Measurements from ENCODE around the gene TMEM150C. TPM values are rescaled to one million over a fixed set of nuclear protein-coding genes. Genes with fewer than 3 reads are reported as not detected.

The TMEM150C gene
- 1.8 and 4.0 TPM in 2 replicates for total RNA-seq (2014; rRNA removed; shearing (Covaris generic))

DNA sequence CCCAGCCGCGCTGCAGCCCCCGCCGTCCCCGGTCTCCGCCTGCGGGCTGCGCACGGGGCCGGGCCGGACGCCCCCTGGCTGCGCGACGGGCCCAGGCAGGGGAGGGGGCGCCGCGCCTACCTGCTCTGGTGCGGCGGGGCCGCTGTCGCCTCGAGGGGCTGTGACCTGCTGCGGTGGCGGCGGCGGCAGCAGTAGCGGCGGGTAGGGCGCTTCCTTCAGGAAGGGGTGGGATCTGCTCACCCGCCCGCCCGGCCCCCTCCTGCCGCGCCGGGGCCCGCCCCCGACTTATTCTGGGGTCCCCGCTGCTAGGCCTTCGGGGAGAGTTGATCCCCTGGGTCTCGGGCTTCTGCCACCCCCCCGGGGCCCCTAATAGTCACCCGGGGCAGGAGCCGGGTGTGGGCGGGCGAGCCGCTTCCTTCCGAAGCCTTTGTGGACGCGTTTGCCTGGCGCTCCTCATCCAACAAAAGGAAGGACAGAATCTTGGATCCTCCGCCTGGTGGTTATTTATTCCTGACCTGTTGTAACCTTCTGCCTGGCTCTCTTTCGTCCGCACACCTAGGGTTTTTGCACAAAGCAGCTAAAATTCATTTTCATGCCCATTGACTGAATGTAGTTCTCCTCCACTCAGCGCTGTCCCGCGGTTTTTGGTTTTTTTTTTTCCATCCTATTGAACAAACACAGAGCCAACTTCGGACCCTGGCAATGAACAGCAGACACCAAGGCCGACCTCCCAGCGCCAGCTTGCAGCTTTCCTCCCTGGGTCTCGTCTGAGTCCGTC, at the start of gene TMEM150C:
Gene TMEM150C, minus strand, starts transcription at position 203 of the 778 bp plus-strand sequence. CDS start 57,331 bp downstream, outside the sequence.
- DNase-seq (ENCODE audit: low read depth) = peak; percentile 40

DNA sequence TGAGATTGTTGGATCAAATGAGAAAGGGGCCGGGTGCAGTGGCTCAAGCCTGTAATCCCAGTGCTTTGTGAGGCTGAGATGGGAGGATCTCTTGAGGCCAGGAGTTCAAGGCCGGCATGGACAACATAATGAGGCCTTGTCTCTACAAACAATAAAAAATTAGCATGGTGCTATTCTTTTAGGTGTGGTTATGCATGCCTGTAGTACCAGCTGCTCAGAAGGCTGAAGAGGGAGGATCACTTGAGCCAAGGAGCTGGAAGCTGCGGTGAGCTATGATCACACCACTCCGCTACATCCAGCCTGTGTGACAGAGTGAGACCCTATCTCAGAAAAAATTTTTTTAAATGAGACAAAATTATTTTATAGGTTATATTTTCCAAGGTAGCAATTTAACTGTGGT, 49.7 kb upstream of the TMEM150C start:
- DNase-seq (ENCODE audit: low read depth) = no peak

DNA sequence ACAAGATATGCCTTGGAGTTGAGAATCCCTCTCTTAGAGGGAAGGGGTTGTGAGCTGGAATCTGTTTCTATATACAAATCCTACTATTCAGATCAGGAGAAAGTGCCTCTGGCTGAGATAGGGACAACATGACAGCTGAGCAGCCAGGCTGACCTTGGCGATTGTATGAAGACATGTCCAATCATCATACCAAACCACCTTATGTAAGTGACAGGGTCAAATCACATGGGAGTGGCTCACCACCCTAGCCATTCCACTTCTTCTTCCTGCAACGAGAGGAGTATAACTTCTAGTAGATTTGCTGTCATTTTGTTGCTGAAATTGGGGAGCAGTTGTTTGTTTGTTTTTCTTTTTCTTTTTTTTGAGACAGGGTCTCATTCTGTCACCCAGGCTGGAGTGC, 48.3 kb upstream of the TMEM150C start:
- no peak for DNase-seq (ENCODE audit: low read depth)

DNA sequence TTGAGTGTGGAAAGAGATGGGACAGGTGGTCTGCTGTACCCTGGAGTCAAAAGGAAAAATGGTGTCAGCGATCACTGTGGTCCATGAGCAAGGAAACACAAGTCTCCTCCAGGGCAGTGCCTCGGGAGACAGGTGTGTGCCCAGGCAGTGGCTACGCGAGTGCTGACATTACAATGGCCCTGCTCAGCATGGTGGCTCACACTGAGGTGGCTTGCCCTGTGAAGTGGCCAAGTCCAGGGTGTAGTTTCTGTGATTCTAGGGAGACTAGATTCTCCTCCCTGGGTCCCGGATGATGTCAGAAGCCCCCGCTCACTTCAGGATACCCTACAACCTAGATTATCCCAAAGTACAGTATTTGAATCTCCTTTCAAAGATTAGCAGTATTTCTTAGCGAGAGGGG, 44.8 kb upstream of the TMEM150C start:
- DNase-seq (ENCODE audit: low read depth) = no peak

DNA sequence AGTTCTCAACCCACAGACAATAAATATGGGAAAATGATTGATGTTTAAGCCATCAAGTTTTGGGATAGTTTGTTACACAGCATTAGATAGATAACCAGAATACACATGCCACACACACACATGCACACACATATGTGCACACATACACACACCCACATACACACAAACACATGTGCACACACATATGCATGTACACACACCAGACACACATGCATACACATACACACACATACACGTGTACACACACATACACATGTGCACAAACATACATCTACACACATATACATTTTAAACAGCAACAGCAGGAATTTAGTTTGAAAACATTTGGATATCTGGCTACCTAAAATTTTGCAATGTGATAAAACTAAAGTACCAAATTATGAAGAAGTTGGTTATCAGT, 42.7 kb upstream of the TMEM150C start:
- no peak for DNase-seq (ENCODE audit: low read depth)

DNA sequence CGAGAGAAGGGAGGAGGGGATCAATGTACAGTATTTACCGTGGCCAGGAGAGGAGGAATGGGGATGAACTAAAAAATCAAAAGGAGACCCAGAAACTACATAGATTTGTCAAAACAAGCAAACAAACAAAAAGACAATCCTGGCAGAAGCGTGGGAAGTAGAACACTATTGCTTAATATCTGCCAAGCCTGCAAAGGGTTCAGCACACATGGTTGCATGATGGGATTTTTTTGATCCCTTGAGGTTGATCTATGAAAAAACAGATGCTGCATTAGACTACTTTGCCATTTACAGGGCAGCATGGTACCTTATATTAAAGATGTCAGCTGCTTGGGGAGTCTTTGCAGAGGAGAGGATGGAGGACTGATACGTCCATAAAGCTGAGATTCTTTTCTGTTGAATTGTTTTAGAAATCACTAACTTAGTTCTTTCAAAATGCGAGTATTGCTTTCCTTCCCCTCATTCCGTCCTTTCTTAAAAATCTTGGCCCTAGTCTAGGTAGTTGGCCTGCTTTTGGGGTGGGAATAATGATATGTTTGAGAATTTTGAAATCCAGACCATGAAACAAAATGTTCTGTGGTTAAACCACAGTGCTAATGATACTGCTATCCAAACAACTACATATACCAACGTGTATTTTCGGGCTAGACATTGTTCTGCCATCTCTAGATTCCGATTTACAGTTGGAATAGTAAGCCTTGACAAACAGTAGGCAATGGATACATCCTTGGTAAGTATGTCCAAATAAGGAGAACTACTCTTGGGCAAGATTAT, 39.6 kb upstream of the TMEM150C start:
- DNase-seq (ENCODE audit: low read depth) = no peak

DNA sequence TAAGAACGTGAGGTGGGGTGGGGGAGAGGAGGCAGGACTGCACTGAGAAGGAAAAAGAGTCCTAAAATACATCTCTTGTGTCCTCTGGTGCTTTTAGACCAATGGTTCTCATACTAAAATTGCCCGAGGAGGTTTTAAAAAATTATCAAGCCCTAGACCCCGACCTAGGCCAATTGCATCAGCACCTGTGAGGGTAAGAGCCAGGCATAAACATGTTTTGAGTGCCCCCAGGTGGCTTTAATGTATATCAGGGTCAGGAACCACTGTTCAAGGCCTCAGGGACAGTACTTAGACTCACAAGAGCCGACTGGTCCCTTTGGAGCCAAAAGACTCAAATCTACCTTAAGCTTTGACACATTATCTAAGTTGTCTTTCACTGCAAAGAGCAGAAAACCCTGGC, 37.5 kb upstream of the TMEM150C start:
- no peak for DNase-seq (ENCODE audit: low read depth)

DNA sequence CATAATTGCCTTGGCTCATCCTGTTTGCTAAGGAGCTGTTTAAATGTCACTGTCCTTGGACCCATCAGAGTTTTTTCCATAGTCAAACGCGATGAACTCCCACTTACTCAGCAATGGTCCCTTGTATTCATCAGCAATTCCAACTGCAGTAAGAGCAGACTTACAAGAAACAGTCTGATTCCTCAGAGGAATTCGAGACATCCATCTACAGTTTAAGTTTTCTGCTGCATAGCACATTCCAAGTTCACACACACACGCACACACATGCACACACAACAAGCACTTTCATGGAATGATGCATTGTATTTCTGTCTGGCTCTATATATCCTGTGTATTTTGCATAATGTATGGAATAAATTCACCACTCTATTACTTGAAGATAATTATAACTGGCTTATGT, 32.7 kb upstream of the TMEM150C start:
- no peak for DNase-seq (ENCODE audit: low read depth)

DNA sequence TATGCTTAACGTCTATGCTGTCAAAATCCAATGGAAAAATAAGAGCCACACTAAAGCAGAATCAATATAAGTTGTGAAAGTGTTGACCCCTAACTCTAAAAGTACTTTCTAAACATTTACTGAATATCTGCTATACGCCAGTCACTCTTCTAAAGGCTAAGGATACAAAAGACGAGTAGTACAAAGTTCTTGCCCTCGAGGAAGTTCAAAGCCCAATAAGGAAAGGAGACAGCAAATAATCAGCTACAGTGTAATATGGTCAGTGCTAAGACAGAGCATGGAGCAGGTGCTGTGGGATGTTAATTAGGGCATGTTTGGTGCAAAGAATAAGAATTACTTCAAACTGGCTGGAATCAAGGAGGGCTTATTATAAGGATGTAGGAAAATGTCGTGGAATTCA, 31.6 kb upstream of the TMEM150C start:
- no peak for DNase-seq (ENCODE audit: low read depth)

DNA sequence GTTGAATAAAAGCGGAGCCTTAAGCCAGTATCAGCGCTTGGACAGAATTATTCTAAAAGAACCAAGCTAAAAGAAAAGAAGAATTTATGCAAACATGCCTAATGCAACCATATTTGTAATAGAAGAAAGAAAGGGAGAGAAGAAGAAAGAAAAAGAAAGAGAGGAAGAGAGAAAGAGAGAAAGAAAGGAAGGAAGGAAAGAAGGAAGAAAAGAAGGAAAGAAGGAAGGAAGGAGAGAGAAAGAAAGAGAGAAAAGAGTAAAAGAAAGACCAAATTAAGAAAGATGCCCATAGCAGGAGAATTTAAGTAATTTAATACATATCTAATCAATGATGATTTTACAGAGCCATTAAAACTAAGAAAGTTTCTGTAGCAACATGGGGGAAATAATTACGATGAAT, 30.9 kb upstream of the TMEM150C start:
- no peak for DNase-seq (ENCODE audit: low read depth)

DNA sequence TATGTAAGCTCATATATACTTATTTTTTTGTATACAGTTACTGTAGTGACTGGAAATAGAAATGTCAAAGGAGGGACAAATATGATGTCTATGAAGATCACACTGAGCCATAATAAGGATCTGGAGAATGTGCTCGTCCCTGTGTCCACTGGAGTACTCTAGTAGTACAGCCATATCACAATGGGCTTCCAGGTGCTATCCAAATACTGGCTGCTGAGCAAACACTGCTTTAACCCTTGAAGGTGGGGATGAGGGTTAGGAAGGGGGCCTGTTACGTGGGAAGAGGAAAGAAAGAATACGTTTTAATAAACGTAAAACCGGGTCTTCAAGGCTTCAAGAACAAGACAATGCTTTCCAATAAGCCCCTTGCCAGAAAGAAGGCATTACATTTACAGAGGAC, 29.8 kb upstream of the TMEM150C start:
- DNase-seq (ENCODE audit: low read depth) = no peak

DNA sequence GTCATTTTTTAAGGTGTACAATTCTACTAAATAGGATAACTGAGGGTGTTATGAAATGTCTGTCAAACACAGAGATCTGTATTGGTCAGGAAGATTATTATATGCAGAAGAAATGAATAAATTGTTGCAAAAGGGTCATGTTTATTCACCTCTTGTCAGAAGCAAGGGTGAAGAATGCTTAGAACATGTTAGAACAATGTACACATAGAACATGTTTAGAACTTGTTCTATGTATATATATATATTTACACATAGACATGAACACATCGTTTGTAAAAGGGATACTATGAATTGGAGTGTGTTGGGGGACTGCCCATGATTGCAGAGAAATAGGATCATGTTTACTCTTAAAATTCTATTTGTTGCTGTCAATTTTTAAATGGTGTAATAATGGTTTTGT, 28.0 kb upstream of the TMEM150C start:
- no peak for DNase-seq (ENCODE audit: low read depth)

DNA sequence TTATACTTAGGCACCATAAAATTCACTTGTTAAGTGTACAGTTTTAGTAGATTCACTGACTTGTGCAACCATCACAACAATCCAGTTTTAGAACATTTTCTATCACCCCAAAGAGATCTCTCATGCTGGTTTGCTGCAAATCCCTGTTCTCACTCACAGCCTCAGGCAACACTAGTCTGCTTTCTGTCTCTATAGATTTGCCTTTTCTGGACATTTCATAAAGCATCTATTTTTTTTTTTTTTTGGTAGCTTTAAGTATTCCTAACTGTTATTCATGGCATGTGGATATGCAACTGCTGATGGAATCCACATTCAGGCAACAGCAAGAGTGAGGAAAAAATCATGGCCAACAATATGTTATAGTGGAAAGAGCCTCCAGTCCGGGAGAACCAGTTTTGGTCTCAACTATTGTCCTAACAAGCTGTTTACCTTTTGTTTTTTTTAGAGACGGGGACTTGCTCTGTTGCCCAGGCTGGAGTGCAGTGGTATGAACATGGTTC, 27.0 kb upstream of the TMEM150C start:
- no peak for DNase-seq (ENCODE audit: low read depth)

DNA sequence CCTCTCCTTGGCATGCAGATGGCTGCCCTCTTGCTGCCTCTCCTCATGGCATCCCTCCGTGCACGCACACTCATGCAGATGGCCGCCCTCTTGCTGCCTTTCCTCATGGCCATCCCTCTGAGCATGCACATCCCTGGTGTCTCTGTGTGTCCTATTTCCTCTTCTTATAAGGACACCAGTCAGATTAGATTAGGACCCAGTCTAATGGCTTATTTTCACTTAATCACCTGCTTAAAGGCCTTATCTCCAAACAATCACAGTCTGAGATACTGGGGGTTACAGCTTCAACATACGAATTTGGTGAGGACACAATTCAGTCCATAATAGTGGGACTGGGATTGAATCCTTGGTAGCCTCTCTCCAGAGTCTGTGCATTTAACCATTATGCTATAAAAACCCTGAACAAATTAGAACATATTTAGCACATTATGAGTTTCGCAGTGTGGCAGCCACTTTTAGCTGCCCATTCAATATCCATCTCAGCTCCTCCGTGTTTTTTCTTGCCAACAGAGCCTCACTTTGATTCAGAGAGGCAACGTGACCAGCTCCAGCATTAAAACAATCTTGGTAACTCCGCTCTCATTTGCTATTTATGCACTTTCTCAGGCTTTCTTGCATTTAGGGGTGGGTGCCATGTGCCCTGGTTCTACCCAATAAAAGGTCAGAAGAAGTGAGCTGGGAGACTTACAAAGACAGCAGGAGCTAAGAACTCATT, 26.2 kb upstream of the TMEM150C start:
- DNase-seq (ENCODE audit: low read depth) = no peak

DNA sequence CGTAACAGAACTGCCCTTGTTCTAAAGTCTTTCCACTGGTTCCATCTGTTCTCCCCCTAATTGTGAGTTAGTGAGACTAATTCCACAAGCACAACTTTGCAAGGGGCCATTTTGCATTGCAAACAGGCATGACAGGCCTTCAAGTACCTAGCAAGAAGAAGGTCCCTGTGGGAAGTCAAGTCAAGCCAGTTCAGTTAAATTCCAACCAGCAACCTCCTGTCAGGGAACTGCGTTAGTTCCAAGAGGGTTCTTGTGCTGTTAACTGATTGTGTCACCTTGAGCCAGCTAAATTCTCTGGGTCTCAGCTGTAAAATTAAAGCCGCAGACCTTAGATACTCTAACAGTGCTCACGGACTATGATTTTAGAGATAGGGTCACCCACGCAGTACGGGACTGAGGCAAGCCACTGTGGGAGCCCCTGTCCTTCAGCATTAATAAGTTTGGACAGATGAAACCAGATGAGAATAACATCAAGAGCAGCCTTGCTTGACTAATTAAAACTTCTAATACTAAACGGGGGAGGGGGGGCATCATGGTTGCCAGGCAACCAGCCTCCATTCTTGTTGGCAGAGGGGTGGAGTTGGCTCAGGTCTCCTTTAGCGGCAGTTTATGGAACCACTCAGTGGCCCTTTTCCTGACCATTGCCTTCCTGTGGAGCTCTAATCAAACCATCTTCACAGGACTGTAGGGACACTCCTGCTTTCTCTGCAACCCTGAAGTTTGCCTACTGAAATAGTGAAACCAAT, 24.1 kb upstream of the TMEM150C start:
- DNase-seq (ENCODE audit: low read depth) = no peak

DNA sequence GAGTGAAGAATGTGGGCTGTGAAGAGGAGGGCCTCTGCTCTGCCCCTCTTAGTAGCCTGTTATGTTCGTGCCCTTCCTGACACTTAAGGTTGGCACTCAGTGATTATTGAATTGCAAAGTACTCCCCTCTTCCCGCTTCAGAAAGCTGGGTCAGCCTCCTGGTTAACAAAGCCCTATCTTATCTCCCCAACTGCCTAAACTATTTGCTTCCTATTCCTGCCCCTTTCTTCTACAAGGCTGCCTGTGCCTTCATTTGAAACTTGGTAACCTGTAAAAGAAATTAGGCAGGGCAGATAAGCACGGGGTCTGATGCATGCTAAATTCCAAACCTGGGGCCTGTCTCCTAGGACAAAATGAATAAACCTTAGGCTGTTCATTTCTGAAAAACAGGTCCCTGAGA, 23.1 kb upstream of the TMEM150C start:
- no peak for DNase-seq (ENCODE audit: low read depth)

DNA sequence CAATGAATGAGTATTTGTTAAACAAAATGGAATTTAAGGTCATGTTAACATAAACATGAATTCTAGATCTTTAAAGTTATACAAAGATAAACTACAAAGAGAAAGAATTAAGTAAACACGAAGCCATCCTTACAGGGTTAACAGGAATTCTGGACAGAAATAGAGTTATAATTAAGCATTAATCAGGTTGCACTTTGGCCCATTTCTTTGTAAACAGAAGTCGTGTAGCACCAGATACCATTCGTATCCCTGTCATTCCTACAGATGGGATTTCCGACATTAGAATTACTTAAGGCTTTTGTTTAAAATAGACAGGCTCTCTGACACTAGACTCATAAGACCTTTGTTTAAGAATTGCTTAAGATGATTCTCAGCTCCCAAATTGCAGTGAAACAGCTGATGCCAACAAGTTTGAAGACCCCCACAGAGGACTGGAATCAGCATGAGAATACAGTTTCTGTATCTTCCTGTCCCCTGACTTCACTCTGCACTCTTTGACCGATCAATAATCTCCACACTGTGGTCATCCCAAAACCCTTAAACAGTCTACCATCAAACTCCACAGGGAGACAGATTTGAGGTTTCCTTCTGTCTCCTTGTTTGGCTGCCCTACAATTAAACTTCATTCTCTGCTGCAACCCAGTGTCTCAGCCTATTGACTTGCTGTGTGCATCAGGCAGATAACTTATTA, 22.3 kb upstream of the TMEM150C start:
- DNase-seq (ENCODE audit: low read depth) = no peak

DNA sequence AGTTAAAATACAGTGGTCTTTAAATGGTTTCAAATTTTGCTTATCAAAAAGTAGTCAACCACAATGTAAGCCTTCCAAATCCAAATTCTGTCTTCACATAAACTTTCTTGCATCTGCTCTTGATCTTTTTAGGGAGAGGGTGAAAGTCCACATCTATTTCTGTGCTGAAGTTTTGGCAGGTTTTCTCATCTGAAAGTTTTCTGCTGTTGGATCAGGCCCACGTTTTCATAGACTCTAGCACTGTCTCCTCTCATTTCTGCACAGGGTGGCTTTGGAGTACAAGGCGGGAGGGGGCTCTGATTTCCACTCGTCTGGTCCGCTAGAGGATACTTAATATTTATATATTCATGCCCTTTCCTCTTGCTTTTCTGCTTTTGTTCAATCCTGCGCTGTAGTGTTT, 18.1 kb upstream of the TMEM150C start:
- DNase-seq (ENCODE audit: low read depth) = no peak

DNA sequence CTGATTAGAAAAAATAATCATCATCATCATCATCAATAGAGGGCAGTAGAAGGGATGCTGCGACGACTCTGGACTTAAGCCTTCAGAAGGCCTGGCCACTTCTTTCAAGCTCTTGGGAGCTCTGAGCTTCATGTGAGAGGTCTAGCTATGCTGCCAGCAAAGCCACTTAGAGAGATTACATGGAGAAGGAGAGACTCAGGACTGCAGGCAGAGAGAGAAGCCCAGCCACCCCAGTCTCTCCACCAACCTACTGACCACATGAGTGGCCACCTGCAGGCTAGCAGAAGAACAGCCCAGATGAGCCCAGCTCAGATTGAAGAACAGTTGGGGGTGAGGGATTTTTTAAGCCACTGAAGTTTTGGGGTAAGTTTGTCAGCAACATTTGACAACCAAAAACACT, 17.1 kb upstream of the TMEM150C start:
- no peak for DNase-seq (ENCODE audit: low read depth)

DNA sequence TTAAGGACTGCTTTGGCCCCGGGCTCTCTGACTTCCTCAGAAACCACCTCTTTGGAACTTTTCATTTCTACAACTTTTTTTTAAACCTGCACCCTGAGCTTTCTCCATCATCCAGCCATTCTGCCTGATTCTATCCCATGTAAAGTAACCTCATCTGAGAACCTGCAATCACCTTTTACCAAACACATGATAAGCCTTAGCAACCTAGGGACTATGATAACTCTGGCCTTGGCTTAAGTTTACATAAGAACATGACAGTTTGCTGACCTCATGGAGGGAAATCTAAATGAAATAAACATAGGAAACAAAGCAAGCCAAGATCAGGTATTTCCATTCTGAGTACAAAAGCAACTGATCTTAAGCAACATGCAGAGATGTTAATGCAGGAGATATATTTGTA, 15.7 kb upstream of the TMEM150C start:
- no peak for DNase-seq (ENCODE audit: low read depth)

DNA sequence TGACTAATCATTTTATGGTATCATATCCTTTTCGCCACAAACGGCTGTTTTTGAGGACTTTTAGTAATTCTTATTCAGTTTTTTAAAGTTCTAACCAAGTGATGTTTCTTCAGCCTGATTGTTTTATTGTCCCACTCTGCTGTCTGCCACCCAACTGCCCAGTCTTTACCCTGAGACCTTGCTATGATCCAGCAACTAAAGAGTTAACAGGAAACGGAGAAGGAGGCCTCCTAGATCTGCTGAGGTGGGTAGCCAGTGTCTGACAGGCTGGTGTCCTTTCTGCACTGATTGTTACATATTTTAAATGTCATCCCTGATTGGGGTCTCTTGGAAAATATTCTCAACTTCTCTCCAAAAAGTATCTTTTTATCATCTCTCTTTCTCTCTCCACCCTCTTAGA, 7.9 kb upstream of the TMEM150C start:
- DNase-seq (ENCODE audit: low read depth) = no peak
